Upper lobe of left lung (tissue), 6 donors: Measurements from ENCODE around the gene MAGI3. TPM values are rescaled to one million over a fixed set of nuclear protein-coding genes. Genes with fewer than 3 reads are reported as not detected.

ENCODE experiments used
- ATAC-seq, 2 donors: fragments of 200-7000 bp; cut with Tn5 transposase; one replicate each; pipeline ENCODE4 v1.9.1; 2022; ENCODE audit warnings: mild to moderate bottlenecking in 2 of 2, moderate library complexity in 2 of 2; ENCODE audit not compliant: low FRiP score in 2 of 2
- DNase-seq, 2 donors: peaks; one replicate each; pipeline ENCODE4 v3.0.0-alpha.2; 2019 to 2020
- H3K27ac ChIP-seq, 4 donors: fragments of 200-600 bp; sonication (generic); one replicate each; pipeline ENCODE4 v1.5.1; 2016 to 2019
- H3K27me3 ChIP-seq, 4 donors: fragments of 200-600 bp; sonication (generic); one replicate each; pipeline ENCODE4 v1.5.1; 2017 to 2019
- H3K36me3 ChIP-seq, 4 donors: fragments of 200-600 bp; sonication (generic); one replicate each; pipeline ENCODE4 v1.5.1; 2016 to 2019
- H3K4me1 ChIP-seq, 4 donors: fragments of 200-600 bp; sonication (generic); one replicate each; pipeline ENCODE4 v1.5.1; 2018 to 2019
- H3K4me3 ChIP-seq, 4 donors: fragments of 200-600 bp; sonication (generic); one replicate each; pipeline ENCODE4 v1.5.1; 2017 to 2019; ENCODE audit warnings: mild to moderate bottlenecking in 2 of 4, moderate library complexity in 1 of 4
- H3K9me3 ChIP-seq, 4 donors: fragments of 200-600 bp; sonication (generic); one replicate each; pipeline ENCODE4 v1.5.1; 2018 to 2019
- CTCF ChIP-seq, 6 experiments: fragments of 450-650 bp in 4 of 6; fragments of 200-600 bp in 2 of 6; sonication (generic) in 2 of 6; IDR thresholded peaks; one replicate each; pipeline ENCODE4 v1.5.1; 2016 to 2019; ENCODE audit warnings: antibody characterized with exemption in 6 of 6
- EP300 ChIP-seq, 4 donors: sonication (generic); formaldehyde crosslinking; IDR thresholded peaks; one replicate each; pipeline ENCODE4 v1.5.1; 2017; ENCODE audit warnings: antibody characterized with exemption in 4 of 4, control low read depth in 2 of 4
- POLR2A ChIP-seq, 4 donors: fragments of 450-650 bp; IDR thresholded peaks; one replicate each; pipeline ENCODE4 v1.5.1; 2016 to 2017; ENCODE audit warnings: antibody characterized with exemption in 4 of 4, mild to moderate bottlenecking in 2 of 4
- POLR2AphosphoS5 ChIP-seq, 2 donors: sonication (generic); formaldehyde crosslinking; IDR thresholded peaks; one replicate each; pipeline ENCODE4 v1.5.1; 2017; ENCODE audit warnings: antibody characterized with exemption in 2 of 2
- WGBS, 2 donors: methylation state at CpG; one replicate each; pipeline ENCODE4 v1.1.5; 2017 to 2018; 5-methylcytosine and 5-hydroxymethylcytosine counted together
- total RNA-seq, 6 donors: library from RNA; depleted of rRNA in 4 of 6; stranded (reverse); fragments of >200 nt in 4 of 6; gene quantifications; one replicate each; pipeline versions ENCODE4 v1.1.0 to v1.2.1, GENCODE V29; 2016 to 2021
- donor health status: DM: no; HTN: no; CAD: no; lungs with moderate emphysema.
- donor health status: DM: no; HTN: yes; CAD: no; lungs with severe emphysema.

MAGI3 gene
- total RNA-seq, 6 donors from 2014 or later, result 43.3 to 181 (median 89.8) TPM

- Histone ChIP-seq H3K4me1 (peaks cover 0 to 5% (median 0%) of the 10 kb centered on the region in 4 donors), H3K9me3 (no peaks in the 10 kb centered on the region), H3K4me3 (no peak overlapping the region), H3K36me3 (peaks cover 0 to 9% (median 0%) of the 10 kb centered on the region in 4 donors), H3K27me3 (no peaks in the 10 kb centered on the region), H3K27ac (no peak overlapping the region)
- no peak for TF ChIP-seq POLR2A (IDR thresholded peaks at IDR 0.05)
- no peak for TF ChIP-seq CTCF (IDR thresholded peaks at IDR 0.05)
- no peak for TF ChIP-seq EP300 (IDR thresholded peaks at IDR 0.05)
- no peak for TF ChIP-seq POLR2AphosphoS5 (IDR thresholded peaks at IDR 0.05)
- 84 to 88% methylated on average over 3 of the region's 3 CpGs for WGBS, 2 donors
- DNase-seq (no peak), ATAC-seq (no peak)
Measured at GRCh38 chr1:113657556-113658063, 267.3 kb downstream of the MAGI3 start.

GRCh38 chr1:113659035-113659434, 268.7 kb downstream of the MAGI3 start:
- Histone ChIP-seq H3K36me3 (peaks cover 0 to 5% (median 0%) of the 10 kb centered on the region in 4 donors), H3K4me1 (peaks cover 0 to 5% (median 0%) of the 10 kb centered on the region in 4 donors), H3K9me3 (no peaks in the 10 kb centered on the region), H3K4me3 (no peak overlapping the region), H3K27me3 (no peaks in the 10 kb centered on the region), H3K27ac (no peak overlapping the region)
- DNase-seq (no peak), ATAC-seq (no peak)
- TF ChIP-seq EP300 (IDR thresholded peaks at IDR 0.05) (no peak), POLR2A (IDR thresholded peaks at IDR 0.05) (no peak), CTCF (IDR thresholded peaks at IDR 0.05) (no peak), POLR2AphosphoS5 (IDR thresholded peaks at IDR 0.05) (no peak)
- WGBS, 2 donors, result 79 to 80% methylated on average over 9 of the region's 9 CpGs

GRCh38 chr1:113659556-113659955, 269.2 kb downstream of the MAGI3 start:
- H3K4me1 ChIP-seq, result peaks cover 0 to 5% (median 0%) of the 10 kb centered on the region in 4 donors
- 84 to 85% methylated on average over 4 of the region's 4 CpGs for WGBS, 2 donors
- no peak overlapping the region for H3K4me3 ChIP-seq
- no peaks in the 10 kb centered on the region for H3K27me3 ChIP-seq
- TF ChIP-seq EP300 (IDR thresholded peaks at IDR 0.05), result no peak
- no peak for TF ChIP-seq CTCF (IDR thresholded peaks at IDR 0.05)
- TF ChIP-seq POLR2A (IDR thresholded peaks at IDR 0.05), result no peak
- TF ChIP-seq POLR2AphosphoS5 (IDR thresholded peaks at IDR 0.05), result no peak
- no peaks in the 10 kb centered on the region for H3K9me3 ChIP-seq
- H3K27ac ChIP-seq, result no peak overlapping the region
- ATAC-seq (no peak), DNase-seq (no peak)
- peaks cover 0 to 3% (median 0%) of the 10 kb centered on the region in 4 donors for H3K36me3 ChIP-seq

- no peaks in the 10 kb centered on the region for H3K9me3 ChIP-seq
- DNase-seq (no peak), ATAC-seq (no peak)
- no peak overlapping the region for H3K4me3 ChIP-seq
- 65 to 74% methylated on average over 3 of the region's 3 CpGs for WGBS, 2 donors
- no peaks in the 10 kb centered on the region for H3K27me3 ChIP-seq
- no peak for TF ChIP-seq POLR2AphosphoS5 (IDR thresholded peaks at IDR 0.05)
- TF ChIP-seq CTCF (IDR thresholded peaks at IDR 0.05), result no peak
- no peak for TF ChIP-seq POLR2A (IDR thresholded peaks at IDR 0.05)
- TF ChIP-seq EP300 (IDR thresholded peaks at IDR 0.05), result no peak
- H3K36me3 ChIP-seq, result peaks cover 0 to 3% (median 0%) of the 10 kb centered on the region in 4 donors
- no peak overlapping the region for H3K27ac ChIP-seq
- H3K4me1 ChIP-seq, result peaks cover 0 to 5% (median 0%) of the 10 kb centered on the region in 4 donors
Measured at GRCh38 chr1:113660088-113660487, 269.8 kb downstream of the MAGI3 start.

GRCh38 chr1:113662101-113662500, 271.8 kb downstream of the MAGI3 start:
- ATAC-seq (no peak), DNase-seq (no peak)
- no peaks in the 10 kb centered on the region for H3K27me3 ChIP-seq
- peaks cover 0 to 5% (median 0%) of the 10 kb centered on the region in 4 donors for H3K4me1 ChIP-seq
- no peak for TF ChIP-seq CTCF (IDR thresholded peaks at IDR 0.05)
- no peak for TF ChIP-seq POLR2A (IDR thresholded peaks at IDR 0.05)
- no peak for TF ChIP-seq POLR2AphosphoS5 (IDR thresholded peaks at IDR 0.05)
- no peak for TF ChIP-seq EP300 (IDR thresholded peaks at IDR 0.05)
- no peak overlapping the region for H3K27ac ChIP-seq
- H3K9me3 ChIP-seq, result no peaks in the 10 kb centered on the region
- H3K4me3 ChIP-seq, result no peak overlapping the region
- 88 to 100% methylated on average over 1 of the region's 1 CpG for WGBS, 2 donors
- no peaks in the 10 kb centered on the region for H3K36me3 ChIP-seq
